OCI-LY7 (cell line): ENCODE data around the gene TNNT1. TPM values are rescaled to one million over a fixed set of nuclear protein-coding genes. Genes with fewer than 3 reads are reported as not detected.

Experiments
- BruUV-seq: library from RNA; stranded (reverse); fragments of 400-500 nt; replicated peaks from 2 replicates; lab custom pipeline; 2021; lab: Mats Ljungman, UMichigan
- CTCF ChIA-PET: fragments of 300-600 bp; sonication (Branson Sonifier 250); formaldehyde crosslinking; loops from one replicate; lab custom pipeline; 2022; ENCODE audit warnings: antibody characterized with exemption; ENCODE audit not compliant: unreplicated experiment; lab: Charles Lee
- POLR2A ChIA-PET: fragments of 300-600 bp; sonication (Branson Sonifier 250); formaldehyde crosslinking; loops from one replicate; lab custom pipeline; 2022; ENCODE audit warnings: antibody characterized with exemption; lab: Charles Lee
- DNase-seq: peaks from one replicate; pipeline ENCODE4 v3.0.0-alpha.2; 2015; ENCODE audit warnings: low spot score
- H2AFZ ChIP-seq: fragments of 200-600 bp; sonication (generic), shearing (Covaris generic); 2 replicates; pipeline ENCODE4 v1.6.1; 2014; ENCODE audit warnings: mild to moderate bottlenecking, antibody characterized with exemption, low read length, moderate library complexity
- H3K27ac ChIP-seq: fragments of 200-600 bp; sonication (generic); 2 replicates; pipeline ENCODE4 v1.5.1; 2014; ENCODE audit warnings: mixed run types, low read depth, mild to moderate bottlenecking, moderate library complexity, low read length, inconsistent platforms; ENCODE audit not compliant: poor library complexity, severe bottlenecking
- H3K36me3 ChIP-seq: fragments of 200-600 bp; sonication (generic); 2 replicates; pipeline ENCODE4 v1.6.1; 2014; ENCODE audit warnings: mild to moderate bottlenecking, antibody characterized with exemption, low read length, moderate library complexity, mixed read lengths; ENCODE audit not compliant: insufficient read depth
- H3K4me1 ChIP-seq: fragments of 200-600 bp; sonication (generic); 2 replicates; pipeline ENCODE4 v1.5.1; 2014; ENCODE audit warnings: mild to moderate bottlenecking, low read length; ENCODE audit not compliant: insufficient read depth, poor library complexity, severe bottlenecking
- H3K4me2 ChIP-seq: fragments of 200-600 bp; sonication (generic); 2 replicates; pipeline ENCODE4 v1.6.1; 2014; ENCODE audit warnings: mild to moderate bottlenecking, low read length
- H3K4me3 ChIP-seq: fragments of 200-600 bp; sonication (generic); 2 replicates; pipeline ENCODE4 v1.5.1; 2014; ENCODE audit warnings: mild to moderate bottlenecking, low read depth, low read length; ENCODE audit not compliant: poor library complexity, severe bottlenecking
- H3K79me2 ChIP-seq: fragments of 200-600 bp; sonication (generic); 2 replicates; pipeline ENCODE4 v1.6.1; 2016; ENCODE audit warnings: low read depth, mild to moderate bottlenecking, low read length, moderate library complexity, mixed read lengths; ENCODE audit not compliant: insufficient read depth
- H3K9me2 ChIP-seq: fragments of 200-600 bp; sonication (generic); 2 replicates; pipeline ENCODE4 v1.6.1; 2016; ENCODE audit warnings: mild to moderate bottlenecking, low read length, mixed read lengths; ENCODE audit not compliant: insufficient read depth
- H3K9me3 ChIP-seq: fragments of 200-600 bp; sonication (generic); 2 replicates; pipeline ENCODE4 v1.6.1; 2014; ENCODE audit warnings: mild to moderate bottlenecking, mixed run types, low read length, mixed read lengths
- H4K20me1 ChIP-seq: fragments of 200-600 bp; sonication (generic); 2 replicates; pipeline ENCODE4 v1.6.1; 2014; ENCODE audit warnings: mild to moderate bottlenecking, antibody characterized with exemption, low read length, moderate library complexity, mixed read lengths; ENCODE audit not compliant: insufficient read depth
- CTCF ChIP-seq: fragments of 200-600 bp; sonication (generic); conservative IDR thresholded peaks from 2 replicates; pipeline ENCODE4 v1.5.1; 2014; ENCODE audit warnings: mild to moderate bottlenecking, antibody characterized with exemption, low read length, moderate library complexity, mixed read lengths
- EZH2phosphoT487 ChIP-seq: fragments of 200-600 bp; sonication (generic); IDR thresholded peaks from 2 replicates; pipeline ENCODE4 v1.6.1; 2018; ENCODE audit warnings: low read depth, borderline replicate concordance, mild to moderate bottlenecking, mixed run types, antibody characterized with exemption, low read length, moderate library complexity, mixed read lengths
- intact Hi-C: fragments of 100-400 bp; cut with micrococcal nuclease; formaldehyde crosslinking; loops from one replicate; pipeline ENCODE4 v1.10.0; 2022; ENCODE audit not compliant: unreplicated experiment
- total RNA-seq, 2 experiments: library from RNA; depleted of rRNA in 1 of 2; stranded (reverse); fragments of >200 nt in 1 of 2; shearing (Covaris generic) in 1 of 2; gene quantifications; 2 replicates each; pipeline ENCODE4 v1.2.3, GENCODE V29; 2014 to 2022

TNNT1 gene
- total RNA-seq, 2 experiments from 2014 or later, result 11.2 to 21.9 TPM

- H3K27ac ChIP-seq, result no peak overlapping the region
- H3K4me3 ChIP-seq, result no peak overlapping the region
- BruUV-seq, result no TSS peak
- H2AFZ ChIP-seq, result no peak overlapping the region
- no peak overlapping the region for H3K4me2 ChIP-seq
- intact Hi-C loops, result no loop called here
- CTCF ChIA-PET, result no interaction called here
- no peaks in the 10 kb centered on the region for H3K9me3 ChIP-seq
- H3K79me2 ChIP-seq, result no peaks in the 10 kb centered on the region
- peaks cover 71% of the 10 kb centered on the region for H3K36me3 ChIP-seq
- no peak for DNase-seq
- no peaks in the 10 kb centered on the region for H4K20me1 ChIP-seq
- no peaks in the 10 kb centered on the region for H3K4me1 ChIP-seq
- POLR2A ChIA-PET, result no interaction called here
- TF ChIP-seq EZH2phosphoT487 (no peak), CTCF (no peak)
- no peaks in the 10 kb centered on the region for H3K9me2 ChIP-seq
These were observed 56.3 kb downstream of the TNNT1 start for GRCh38 chr19:55092423-55093318.

- H3K27ac ChIP-seq, result no peak overlapping the region
- POLR2A ChIA-PET, result no interaction called here
These were observed 57.1 kb downstream of the TNNT1 start for GRCh38 chr19:55091955-55092354.

More at GRCh38 chr19:55091955-55092354, 57.1 kb downstream of the TNNT1 start:
- Histone ChIP-seq H3K4me2 (no peak overlapping the region), H3K36me3 (peaks cover 78% of the 10 kb centered on the region), H3K9me2 (no peaks in the 10 kb centered on the region), H4K20me1 (no peaks in the 10 kb centered on the region), H3K4me3 (no peak overlapping the region), H3K4me1 (no peaks in the 10 kb centered on the region), H3K79me2 (no peaks in the 10 kb centered on the region), H3K9me3 (no peaks in the 10 kb centered on the region), H2AFZ (no peak overlapping the region)
- intact Hi-C loops, result no loop called here
- no peak for DNase-seq
- no peak for TF ChIP-seq EZH2phosphoT487
- no peak for TF ChIP-seq CTCF
- BruUV-seq, result no TSS peak
- CTCF ChIA-PET, result no interaction called here
